Pancreas (tissue), 10 donors: ENCODE measurements around the gene KDM4B. TPM values are rescaled to one million over a fixed set of nuclear protein-coding genes. Genes with fewer than 3 reads are reported as not detected.

Experiments used
- ATAC-seq, 4 donors: fragments of 200-7000 bp; cut with Tn5 transposase; one replicate each; pipeline versions ENCODE4 v1.8.0 to v1.9.1; 2020; ENCODE audit warnings: mild to moderate bottlenecking in 4 of 4, moderate library complexity in 4 of 4
- DNase-seq, 6 donors: peaks; one replicate each; pipeline ENCODE4 v3.0.0-alpha.2; 2020
- FAIRE-seq: peaks from 2 replicates; lab custom pipeline; 2012; peaks lifted over from hg19 to GRCh38; lab: Jason Lieb, UNC
- H3K27ac ChIP-seq, 4 donors: fragments of 200-600 bp; sonication (generic); 1 replicate in 3 of 4; 2 replicates in 1 of 4; pipeline versions ENCODE4 v1.5.0 to v1.8.0; 2020
- H3K27me3 ChIP-seq, 4 donors: fragments of 200-600 bp; one replicate each; pipeline ENCODE4 v1.8.0; 2021
- H3K36me3 ChIP-seq, 3 donors: fragments of 200-600 bp; sonication (generic) in 1 of 3; one replicate each; pipeline versions ENCODE4 v1.5.0 to v1.8.0; 2020 to 2021
- H3K4me1 ChIP-seq, 3 donors: fragments of 200-600 bp; one replicate each; pipeline ENCODE4 v1.8.0; 2021
- H3K4me3 ChIP-seq, 4 donors: fragments of 200-600 bp; sonication (generic) in 2 of 4; one replicate each; pipeline versions ENCODE4 v1.5.0 to v1.8.0; 2020 to 2021
- H3K9me3 ChIP-seq, 4 donors: fragments of 200-600 bp; one replicate each; pipeline ENCODE4 v1.8.0; 2021
- WGBS, 2 donors: extraction: QIAGEN DNeasy Blood & Tissue Kit; methylation state at CpG; one replicate each; pipeline ENCODE4 v1.1.7; 2013; 5-methylcytosine and 5-hydroxymethylcytosine counted together
- intact Hi-C, 3 donors: fragments of 100-400 bp; cut with DNase I; formaldehyde crosslinking; loops; one replicate each; pipeline versions ENCODE4 v1.11.1 to v1.14.2; 2022
- polyA plus RNA-seq, 2 donors: library from polyadenylated mRNA; stranded (reverse); fragments of 200-250 nt; gene quantifications; one replicate each; pipeline ENCODE4 v1.2.3, GENCODE V29; 2013
- total RNA-seq, 6 donors: library from RNA; stranded (reverse); fragmentation: NEBNext Ultra II Directional in 4 of 6; extraction: Animal tissue kit (Norgen Biotek cat#: 25700) in 4 of 6; gene quantifications; one replicate each; pipeline versions ENCODE4 v1.2.1 to v1.2.4, GENCODE V29; 2021 to 2023
- TF ChIP-seq, protein P1 (sequence below), 4 donors: fragments of 200-600 bp; sonication (generic) in 3 of 4; IDR thresholded peaks; one replicate each; pipeline versions ENCODE4 v1.5.0 to v1.8.0; 2021; ENCODE audit warnings: antibody characterized with exemption in 4 of 4
- donor health status: healthy with polysubstance abuse.
- donor health status: DM: no; HTN: no; CAD: no; lungs with moderate emphysema.
- donor health status: DM: no; HTN: no; CAD: no.
- donor health status: control.
- donor health status: control.
- donor health status: Bipolar disorder and iron deficiency.
- donor health status: DM: yes; HTN: yes; CAD: no.
- donor health status: DM: no; HTN: no; CAD: no.
- donor health status: DM: no; HTN: no; CAD: no.
- donor health status: DM: yes; HTN: yes; CAD: no.

Gene KDM4B
- total and polyA plus RNA-seq, 8 donors = 13.8 to 24.0 (median 18.5) TPM

GRCh38 chr19:4980838-4981680, 12.1 kb downstream of the KDM4B start:
- H3K4me1 ChIP-seq = peaks cover 0 to 19% (median 6%) of the 10 kb centered on the region in 3 donors
- WGBS, 2 donors = 78 to 81% methylated on average over 23 to 27 of the region's 27 CpGs
- intact Hi-C loops = no loop called here

DNA sequence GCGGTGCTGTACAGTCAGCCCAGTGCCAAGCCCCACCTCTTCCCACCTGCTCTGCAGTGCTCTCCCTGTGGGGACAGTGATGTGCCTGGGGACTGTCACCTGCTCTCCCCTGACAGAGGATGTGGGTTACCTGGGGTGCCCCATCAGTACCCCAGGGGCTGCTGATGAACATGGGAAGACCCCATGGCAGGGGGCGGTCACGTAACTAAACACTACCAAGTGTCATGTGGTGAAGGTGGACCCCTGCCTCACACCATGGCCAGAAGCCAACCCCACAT, 12.7 kb downstream of the KDM4B start:
- no peaks in the 10 kb centered on the region for H3K9me3 ChIP-seq
- no peaks in the 10 kb centered on the region for H3K36me3 ChIP-seq
- H3K27me3 ChIP-seq = no peaks in the 10 kb centered on the region
- no peak overlapping the region for H3K27ac ChIP-seq
- peaks cover 0 to 16% (median 6%) of the 10 kb centered on the region in 3 donors for H3K4me1 ChIP-seq
- DNase-seq = no peak
- no peak for ATAC-seq
- WGBS, 2 donors = 70 to 87% methylated on average over 3 of the region's 3 CpGs
- FAIRE-seq = no peak
- intact Hi-C loops = no loop called here
- TF ChIP-seq, protein P1, sequence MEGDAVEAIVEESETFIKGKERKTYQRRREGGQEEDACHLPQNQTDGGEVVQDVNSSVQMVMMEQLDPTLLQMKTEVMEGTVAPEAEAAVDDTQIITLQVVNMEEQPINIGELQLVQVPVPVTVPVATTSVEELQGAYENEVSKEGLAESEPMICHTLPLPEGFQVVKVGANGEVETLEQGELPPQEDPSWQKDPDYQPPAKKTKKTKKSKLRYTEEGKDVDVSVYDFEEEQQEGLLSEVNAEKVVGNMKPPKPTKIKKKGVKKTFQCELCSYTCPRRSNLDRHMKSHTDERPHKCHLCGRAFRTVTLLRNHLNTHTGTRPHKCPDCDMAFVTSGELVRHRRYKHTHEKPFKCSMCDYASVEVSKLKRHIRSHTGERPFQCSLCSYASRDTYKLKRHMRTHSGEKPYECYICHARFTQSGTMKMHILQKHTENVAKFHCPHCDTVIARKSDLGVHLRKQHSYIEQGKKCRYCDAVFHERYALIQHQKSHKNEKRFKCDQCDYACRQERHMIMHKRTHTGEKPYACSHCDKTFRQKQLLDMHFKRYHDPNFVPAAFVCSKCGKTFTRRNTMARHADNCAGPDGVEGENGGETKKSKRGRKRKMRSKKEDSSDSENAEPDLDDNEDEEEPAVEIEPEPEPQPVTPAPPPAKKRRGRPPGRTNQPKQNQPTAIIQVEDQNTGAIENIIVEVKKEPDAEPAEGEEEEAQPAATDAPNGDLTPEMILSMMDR (IDR thresholded peaks at IDR 0.05) = no peak
- H3K4me3 ChIP-seq = no peak overlapping the region

More at GRCh38 chr19:4980838-4981680, 12.1 kb downstream of the KDM4B start:
- H3K27me3 ChIP-seq = no peaks in the 10 kb centered on the region
- DNase-seq (peak in 1 of 6 donors; percentile 71), FAIRE-seq (no peak), ATAC-seq (no peak)
- TF ChIP-seq, protein P1 (IDR thresholded peaks at IDR 0.05) = no peak
- H3K4me3 ChIP-seq = no peak overlapping the region
- H3K36me3 ChIP-seq = no peaks in the 10 kb centered on the region
- H3K27ac ChIP-seq = no peak overlapping the region
- H3K9me3 ChIP-seq = no peaks in the 10 kb centered on the region

DNA sequence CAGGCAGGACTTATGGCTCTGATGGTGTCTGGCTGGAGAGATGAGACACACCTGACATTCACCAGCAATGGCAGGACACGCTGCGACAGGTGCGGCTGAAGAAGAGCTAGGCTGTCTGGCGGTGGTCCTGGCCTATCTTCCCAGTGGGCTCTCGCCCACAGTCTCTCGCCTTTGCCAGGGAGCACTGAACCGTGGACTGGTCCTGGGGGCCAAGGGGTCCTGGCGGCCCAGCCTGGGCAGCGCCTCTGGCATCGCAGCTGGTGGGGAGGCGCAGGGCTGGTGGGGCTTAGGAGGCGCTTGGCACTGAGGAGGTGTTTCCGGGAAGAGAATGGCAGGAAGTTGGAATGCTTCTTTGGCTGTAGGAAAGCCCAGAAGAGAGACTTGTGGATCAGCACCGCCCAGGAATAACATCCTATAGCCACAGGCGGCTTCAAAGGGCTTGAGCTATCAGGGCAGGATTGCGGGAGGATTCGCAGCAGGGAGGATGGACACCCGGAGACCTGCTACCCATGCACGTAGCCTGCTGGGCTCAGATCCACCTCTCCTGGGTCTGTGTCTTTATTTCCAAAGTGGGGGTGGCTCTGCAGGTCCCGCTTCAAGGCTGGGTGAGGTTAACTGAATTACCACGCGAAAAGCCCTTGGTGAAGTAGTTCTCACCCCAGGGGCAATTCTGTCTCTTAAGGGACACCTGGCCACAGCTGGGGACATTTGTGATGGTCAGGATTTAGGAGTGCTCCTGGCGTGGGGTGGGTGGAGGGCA, 14.6 kb downstream of the KDM4B start:
- intact Hi-C loops = no loop called here
- H3K27ac ChIP-seq = no peak overlapping the region
- DNase-seq = peak in 1 of 6 donors; percentile 10
- no peaks in the 10 kb centered on the region for H3K36me3 ChIP-seq
- TF ChIP-seq, protein P1 (IDR thresholded peaks at IDR 0.05) = no peak
- no peaks in the 10 kb centered on the region for H3K9me3 ChIP-seq
- no peak for FAIRE-seq
- 90 to 91% methylated on average over 23 of the region's 23 CpGs for WGBS, 2 donors
- no peaks in the 10 kb centered on the region for H3K27me3 ChIP-seq
- H3K4me1 ChIP-seq = peaks cover 0 to 9% (median 6%) of the 10 kb centered on the region in 3 donors
- ATAC-seq = no peak
- no peak overlapping the region for H3K4me3 ChIP-seq

DNA sequence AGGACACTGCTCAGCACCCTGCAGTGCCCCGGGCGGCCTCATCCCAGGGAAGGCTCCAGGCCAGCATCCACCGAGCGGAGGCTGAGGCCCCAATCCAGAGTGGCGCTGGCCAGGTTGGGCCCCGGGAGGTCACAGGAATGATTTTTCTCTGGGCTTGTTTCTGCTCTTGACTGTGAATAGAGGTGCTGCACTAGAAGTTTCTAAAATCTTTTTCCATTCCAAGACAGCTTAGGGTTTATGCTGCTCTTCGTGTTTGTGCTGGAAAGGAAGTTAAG, 15.1 kb downstream of the KDM4B start:
- H3K27ac ChIP-seq = no peak overlapping the region

More for the DNA sequence above, 15.1 kb downstream of the KDM4B start:
- no peak for ATAC-seq
- Histone ChIP-seq H3K9me3 (no peaks in the 10 kb centered on the region), H3K36me3 (no peaks in the 10 kb centered on the region), H3K27me3 (no peaks in the 10 kb centered on the region), H3K4me1 (peaks cover 0 to 9% (median 6%) of the 10 kb centered on the region in 3 donors), H3K4me3 (no peak overlapping the region)
- WGBS, 2 donors = 90 to 94% methylated on average over 7 of the region's 7 CpGs
- DNase-seq = peak in 1 of 6 donors; percentile 46
- intact Hi-C loops = no loop called here
- TF ChIP-seq, protein P1 (IDR thresholded peaks at IDR 0.05) = no peak
- no peak for FAIRE-seq
